HCT116 (cell line): Measurements from ENCODE around the gene NR2E3.

Experiments used
- CEBPB ChIP-seq: IDR thresholded peaks from 2 replicates; pipeline ENCODE4 v1.6.1; 2012; ENCODE audit warnings: low read depth
- EZH2 ChIP-seq: fragments of 200-600 bp; sonication (generic); IDR thresholded peaks from 2 replicates; pipeline ENCODE4 v1.6.1; 2017; ENCODE audit warnings: antibody characterized with exemption, mixed run types
- SP1 ChIP-seq: IDR thresholded peaks from 2 replicates; pipeline ENCODE4 v1.6.1; 2012; ENCODE audit warnings: low read depth
- TF ChIP-seq, protein P1 (sequence below): IDR thresholded peaks from 2 replicates; pipeline ENCODE4 v1.6.1; 2012; ENCODE audit warnings: low read depth

DNA sequence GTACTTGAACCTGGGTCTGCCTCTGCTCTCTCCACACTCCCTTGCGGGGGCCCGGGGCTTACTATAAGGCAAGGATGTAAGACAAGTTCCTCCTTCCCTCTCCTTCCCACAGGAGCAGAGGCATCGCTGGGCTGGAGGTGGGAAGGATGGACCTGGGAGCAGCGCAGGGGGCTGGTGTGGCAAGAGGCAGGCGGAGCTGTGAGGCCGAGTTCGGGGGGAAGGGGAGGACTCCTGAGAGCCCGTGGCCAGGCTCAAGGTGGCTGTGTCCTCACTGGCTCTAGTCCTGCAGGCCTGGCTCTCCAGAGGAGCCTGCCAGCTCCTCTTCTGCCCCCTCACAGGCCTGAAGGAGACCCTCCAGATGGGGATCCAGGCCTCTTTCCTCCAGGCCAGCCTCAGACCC lies 1.0 kb upstream of the NR2E3 start:
- no peak for TF ChIP-seq SP1
- TF ChIP-seq, protein P1, sequence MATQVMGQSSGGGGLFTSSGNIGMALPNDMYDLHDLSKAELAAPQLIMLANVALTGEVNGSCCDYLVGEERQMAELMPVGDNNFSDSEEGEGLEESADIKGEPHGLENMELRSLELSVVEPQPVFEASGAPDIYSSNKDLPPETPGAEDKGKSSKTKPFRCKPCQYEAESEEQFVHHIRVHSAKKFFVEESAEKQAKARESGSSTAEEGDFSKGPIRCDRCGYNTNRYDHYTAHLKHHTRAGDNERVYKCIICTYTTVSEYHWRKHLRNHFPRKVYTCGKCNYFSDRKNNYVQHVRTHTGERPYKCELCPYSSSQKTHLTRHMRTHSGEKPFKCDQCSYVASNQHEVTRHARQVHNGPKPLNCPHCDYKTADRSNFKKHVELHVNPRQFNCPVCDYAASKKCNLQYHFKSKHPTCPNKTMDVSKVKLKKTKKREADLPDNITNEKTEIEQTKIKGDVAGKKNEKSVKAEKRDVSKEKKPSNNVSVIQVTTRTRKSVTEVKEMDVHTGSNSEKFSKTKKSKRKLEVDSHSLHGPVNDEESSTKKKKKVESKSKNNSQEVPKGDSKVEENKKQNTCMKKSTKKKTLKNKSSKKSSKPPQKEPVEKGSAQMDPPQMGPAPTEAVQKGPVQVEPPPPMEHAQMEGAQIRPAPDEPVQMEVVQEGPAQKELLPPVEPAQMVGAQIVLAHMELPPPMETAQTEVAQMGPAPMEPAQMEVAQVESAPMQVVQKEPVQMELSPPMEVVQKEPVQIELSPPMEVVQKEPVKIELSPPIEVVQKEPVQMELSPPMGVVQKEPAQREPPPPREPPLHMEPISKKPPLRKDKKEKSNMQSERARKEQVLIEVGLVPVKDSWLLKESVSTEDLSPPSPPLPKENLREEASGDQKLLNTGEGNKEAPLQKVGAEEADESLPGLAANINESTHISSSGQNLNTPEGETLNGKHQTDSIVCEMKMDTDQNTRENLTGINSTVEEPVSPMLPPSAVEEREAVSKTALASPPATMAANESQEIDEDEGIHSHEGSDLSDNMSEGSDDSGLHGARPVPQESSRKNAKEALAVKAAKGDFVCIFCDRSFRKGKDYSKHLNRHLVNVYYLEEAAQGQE = no peak
- TF ChIP-seq CEBPB = no peak
- no peak for TF ChIP-seq EZH2
